NCI-H2227 treated with DMSO at 0.1 percent for 48 hours (cell line): ENCODE data around the gene ATP7B.
"Not testable (repeated sequence)": the region's sequence is repeated elsewhere in the genome, so short reads cannot be mapped to it uniquely, and the experiment has no call there.

Experiments used
- DNase-seq: peaks from one replicate; lab custom pipeline; 2025; lab: John Stamatoyannopoulos, UW

Gene ATP7B

GRCh38 chr13:52006523-52007245 lies 4.6 kb downstream of the ATP7B start:
- DNase-seq: no peak

GRCh38 chr13:52005841-52006522 lies 5.3 kb downstream of the ATP7B start:
- no peak for DNase-seq

GRCh38 chr13:52004511-52005170 lies 6.6 kb downstream of the ATP7B start:
- DNase-seq: no peak

GRCh38 chr13:52003541-52003940 lies 7.7 kb downstream of the ATP7B start:
- DNase-seq: no peak

- no peak for DNase-seq
These were observed 8.9 kb downstream of the ATP7B start for GRCh38 chr13:52002361-52002760.

GRCh38 chr13:52001120-52001731 lies 10.0 kb downstream of the ATP7B start:
- DNase-seq: peak; percentile 12

GRCh38 chr13:51999921-52000320 lies 11.3 kb downstream of the ATP7B start:
- DNase-seq: no peak

GRCh38 chr13:51999510-51999911 lies 11.7 kb downstream of the ATP7B start:
- DNase-seq: no peak

GRCh38 chr13:51998723-51999509 lies 12.3 kb downstream of the ATP7B start:
- no peak for DNase-seq

- DNase-seq: no peak
These were observed 13.5 kb downstream of the ATP7B start for GRCh38 chr13:51997641-51998330.

GRCh38 chr13:51997186-51997585 lies 14.1 kb downstream of the ATP7B start:
- no peak for DNase-seq

- no peak for DNase-seq
These were observed 14.6 kb downstream of the ATP7B start for GRCh38 chr13:51996641-51997040.

- no peak for DNase-seq
These were observed 15.3 kb downstream of the ATP7B start for GRCh38 chr13:51995677-51996551.

- no peak for DNase-seq
These were observed 17.5 kb downstream of the ATP7B start for GRCh38 chr13:51993713-51994112.

GRCh38 chr13:51988988-51989618 lies 22.1 kb downstream of the ATP7B start:
- DNase-seq: no peak

GRCh38 chr13:51984904-51985303 lies 26.3 kb downstream of the ATP7B start:
- DNase-seq: not testable (repeated sequence)

- not testable (repeated sequence) for DNase-seq
These were observed 28.0 kb downstream of the ATP7B start for GRCh38 chr13:51983292-51983691.

GRCh38 chr13:51981355-51981754 lies 29.9 kb downstream of the ATP7B start:
- no peak for DNase-seq

GRCh38 chr13:51980908-51981307 lies 30.3 kb downstream of the ATP7B start:
- DNase-seq: no peak
